T-helper 9 cell (primary cell): ENCODE measurements around the gene EML2.
"Not testable (repeated sequence)": the region's sequence is repeated elsewhere in the genome, so short reads cannot be mapped to it uniquely, and the experiment has no call there.

ENCODE experiments used
- DNase-seq: peaks from one replicate; pipeline ENCODE4 v3.0.0-alpha.2; 2020

EML2 gene

GRCh38 chr19:45615795-45616703 lies 23.1 kb downstream of the EML2 start:
- DNase-seq: peak; percentile 68

- not testable (repeated sequence) for DNase-seq
These were observed 24.1 kb downstream of the EML2 start for GRCh38 chr19:45615056-45615455.

GRCh38 chr19:45613926-45614725 lies 25.1 kb downstream of the EML2 start:
- no peak for DNase-seq

GRCh38 chr19:45608948-45609347 lies 30.2 kb downstream of the EML2 start:
- no peak for DNase-seq

DNA sequence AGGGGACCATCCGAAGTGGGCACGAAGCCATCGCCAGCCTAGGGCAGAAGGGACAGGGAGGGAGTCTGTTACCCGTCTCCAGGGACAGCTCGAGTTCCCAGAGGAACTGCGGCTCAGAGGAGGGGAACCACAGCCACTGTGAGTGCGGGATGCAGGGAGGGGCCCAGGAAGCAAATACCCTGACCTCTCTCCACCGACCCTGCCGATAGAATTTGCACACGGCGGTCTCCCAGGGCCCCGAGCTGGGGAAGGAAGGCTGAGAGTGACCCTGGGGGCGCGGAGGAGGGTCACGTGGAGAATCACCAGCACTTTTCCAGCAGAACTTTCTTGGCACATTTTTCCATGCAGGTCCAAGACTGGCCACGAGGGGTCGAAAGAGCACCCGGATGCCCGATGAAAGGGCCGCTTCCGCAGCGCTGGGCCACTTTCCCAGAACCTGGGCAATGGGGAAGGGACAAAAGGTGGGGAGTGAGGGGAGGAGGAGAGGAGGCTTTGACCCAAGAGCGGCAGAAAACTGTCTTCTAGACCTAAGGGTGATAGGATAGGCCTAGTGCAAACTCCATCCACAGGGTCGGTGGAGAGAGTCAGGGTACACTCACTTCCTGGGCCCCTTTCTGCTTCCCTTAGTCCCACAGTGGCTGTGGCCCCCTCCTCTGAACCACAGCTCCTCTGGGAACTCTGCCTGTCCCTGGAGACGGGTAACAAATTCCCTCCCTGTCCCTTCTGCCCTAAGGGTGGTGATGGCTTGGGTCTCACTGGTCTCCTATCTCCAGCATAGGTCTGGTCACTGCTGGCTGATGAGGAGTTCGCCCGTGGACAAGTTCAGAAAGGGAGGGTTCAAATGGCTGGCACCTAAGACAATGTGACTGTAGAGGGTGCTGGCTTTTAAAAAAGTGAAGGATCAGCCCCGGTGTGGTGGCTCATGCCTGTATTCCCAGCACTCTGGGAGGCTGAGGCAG lies 31.8 kb downstream of the EML2 start:
- DNase-seq: peak; percentile 33

GRCh38 chr19:45601524-45602374 lies 37.4 kb downstream of the EML2 start, which contains the start of gene GPR4:
Gene GPR4 (minus strand): TSS chr19:45602212. CDS start chr19:45591866, 10,346 bp downstream.
- DNase-seq: no peak

DNA sequence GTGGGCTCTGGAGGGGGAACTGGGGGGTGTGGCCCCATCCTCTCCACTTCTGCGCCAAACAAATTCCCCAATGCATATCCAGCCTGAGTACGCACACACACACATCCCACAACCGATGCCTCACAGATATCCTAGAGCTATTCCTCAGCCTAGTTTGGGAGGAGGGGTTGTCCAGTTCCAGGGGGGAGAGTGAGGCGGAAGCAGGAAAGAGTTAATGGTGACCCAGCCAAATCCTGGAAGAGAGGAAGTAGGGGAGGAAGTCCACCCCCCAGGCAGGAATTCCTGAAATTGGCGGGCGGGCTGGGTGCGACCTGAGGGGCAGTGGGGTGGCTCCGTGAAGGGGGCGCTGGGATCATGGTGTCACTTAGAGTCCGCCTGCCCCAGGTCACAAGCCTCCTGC lies 38.1 kb downstream of the EML2 start:
- no peak for DNase-seq

- DNase-seq: no peak
These were observed 38.8 kb downstream of the EML2 start for GRCh38 chr19:45600340-45600885.

GRCh38 chr19:45599286-45599685 lies 39.9 kb downstream of the EML2 start:
- no peak for DNase-seq

GRCh38 chr19:45598267-45599001 lies 40.8 kb downstream of the EML2 start:
- DNase-seq: no peak

DNA sequence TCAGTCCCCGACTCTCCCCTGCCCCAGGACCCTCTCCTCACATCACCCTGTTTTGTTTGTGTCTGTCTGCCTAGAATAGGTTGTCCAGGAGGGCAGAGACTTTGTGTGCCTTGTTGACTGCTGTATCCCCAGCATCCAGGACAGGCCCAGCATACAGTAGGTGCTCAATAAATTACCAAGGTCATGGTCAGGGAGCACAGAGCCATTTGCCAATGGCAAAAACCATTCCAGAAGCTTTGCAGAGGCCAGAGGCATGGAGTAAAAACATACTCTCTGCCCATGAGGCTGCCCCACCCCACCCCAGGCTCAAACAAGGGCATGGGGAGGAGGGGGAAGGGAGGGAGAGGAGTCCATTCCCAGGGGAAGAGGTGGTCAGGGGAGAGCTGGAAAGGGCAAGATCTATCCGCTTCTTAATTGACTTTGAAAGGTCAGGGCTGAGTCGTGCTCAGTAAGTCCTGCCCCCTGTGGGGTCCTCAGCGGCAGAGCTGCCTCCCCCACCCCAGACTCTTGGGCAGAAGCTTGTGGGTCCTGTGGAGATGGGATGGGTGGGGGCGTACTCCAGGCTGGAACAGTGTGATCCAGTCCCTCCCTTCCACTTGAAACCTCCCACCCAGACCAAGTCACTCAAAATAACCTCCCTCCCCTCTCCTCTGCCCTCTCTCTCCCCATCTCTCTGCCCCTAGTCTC lies 41.6 kb downstream of the EML2 start:
- no peak for DNase-seq

GRCh38 chr19:45595814-45596213 lies 43.4 kb downstream of the EML2 start:
- no peak for DNase-seq

DNA sequence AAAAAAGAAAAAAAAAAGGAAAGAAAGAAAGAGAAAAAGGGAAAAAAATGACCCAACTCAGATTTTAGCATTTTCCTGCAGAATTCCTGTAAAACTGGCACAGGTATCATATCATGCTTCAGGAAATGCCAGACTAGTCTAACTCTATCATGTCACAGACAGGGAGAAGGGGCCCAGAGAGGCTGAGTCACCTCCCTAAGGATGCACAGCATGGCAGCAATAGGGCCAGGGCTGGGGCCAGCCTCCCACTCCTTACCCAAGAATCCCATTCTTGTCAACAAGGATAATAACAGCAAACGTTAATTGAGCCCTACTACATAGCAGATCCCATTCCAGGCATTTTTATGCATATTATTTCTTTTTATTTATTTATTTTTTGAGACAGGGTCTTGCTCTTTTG lies 45.7 kb downstream of the EML2 start:
- no peak for DNase-seq

DNA sequence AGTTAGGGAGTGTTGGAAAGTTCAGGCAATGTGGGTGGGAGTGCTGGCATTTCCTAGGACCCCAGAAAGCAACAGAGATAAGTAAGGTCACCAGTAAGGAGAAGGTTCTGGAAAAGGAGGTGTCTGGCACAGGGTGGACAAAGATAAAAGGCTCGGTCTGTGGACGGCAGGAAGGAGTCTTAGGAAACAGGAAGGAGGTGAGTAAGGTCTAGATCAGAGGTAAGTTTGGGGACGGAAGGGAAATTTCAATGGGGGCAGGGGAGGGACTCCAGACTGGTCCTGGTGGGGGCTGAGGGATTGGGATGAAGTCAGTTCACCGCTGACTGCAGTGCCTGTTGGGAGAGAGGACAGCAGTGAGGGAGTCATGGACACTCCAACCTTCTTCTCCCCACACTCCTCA lies 46.8 kb downstream of the EML2 start:
- DNase-seq: no peak

DNA sequence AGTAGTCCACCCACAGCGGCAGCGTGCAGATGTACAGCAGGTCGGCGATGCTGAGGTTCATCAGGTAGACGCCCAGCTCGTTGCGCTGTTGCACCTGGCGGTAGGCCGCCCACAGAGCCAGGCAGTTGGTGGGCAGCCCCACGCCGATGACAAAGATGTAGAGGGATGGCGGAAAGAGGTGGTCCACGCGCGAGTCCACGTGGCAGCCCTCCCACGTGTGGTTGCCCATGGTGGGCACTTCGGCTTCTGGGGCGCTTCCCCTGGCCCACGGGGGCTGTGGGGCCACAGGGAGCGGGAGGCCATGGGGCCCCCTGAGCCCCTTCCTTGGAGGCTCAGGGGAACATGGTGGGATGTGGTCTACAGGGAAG lies 47.6 kb downstream of the EML2 start:
- DNase-seq: no peak

DNA sequence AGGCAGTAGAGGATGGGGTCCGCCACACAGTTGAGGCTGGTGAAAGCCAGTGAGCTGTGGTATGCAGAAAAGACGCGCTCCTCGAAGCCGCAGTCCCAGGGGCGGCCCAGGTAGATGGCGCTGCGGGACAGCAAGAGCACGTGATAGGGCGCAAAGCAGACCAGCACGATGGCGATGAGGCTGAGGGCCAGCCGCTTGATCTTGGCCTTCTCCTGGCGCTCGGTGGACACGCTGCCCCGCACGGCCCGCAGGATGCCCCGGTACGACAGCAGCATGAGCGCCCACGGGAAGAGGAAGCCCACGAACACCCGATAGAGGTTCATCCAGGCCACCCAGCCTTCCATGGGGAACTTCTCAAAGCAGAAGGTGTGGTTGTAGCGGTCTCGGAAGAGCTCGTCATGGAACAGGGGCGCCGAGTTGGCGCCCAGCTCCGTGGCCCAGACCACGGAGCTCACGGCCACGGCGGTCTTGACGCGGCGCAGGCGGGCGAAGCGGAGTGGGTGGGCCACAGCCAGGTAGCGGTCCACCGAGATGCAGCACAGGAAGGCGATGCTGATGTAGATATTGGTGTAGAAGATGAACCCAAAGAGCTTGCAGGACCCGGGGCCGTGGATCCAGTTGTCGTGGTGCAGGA lies 48.1 kb downstream of the EML2 start:
- no peak for DNase-seq

DNA sequence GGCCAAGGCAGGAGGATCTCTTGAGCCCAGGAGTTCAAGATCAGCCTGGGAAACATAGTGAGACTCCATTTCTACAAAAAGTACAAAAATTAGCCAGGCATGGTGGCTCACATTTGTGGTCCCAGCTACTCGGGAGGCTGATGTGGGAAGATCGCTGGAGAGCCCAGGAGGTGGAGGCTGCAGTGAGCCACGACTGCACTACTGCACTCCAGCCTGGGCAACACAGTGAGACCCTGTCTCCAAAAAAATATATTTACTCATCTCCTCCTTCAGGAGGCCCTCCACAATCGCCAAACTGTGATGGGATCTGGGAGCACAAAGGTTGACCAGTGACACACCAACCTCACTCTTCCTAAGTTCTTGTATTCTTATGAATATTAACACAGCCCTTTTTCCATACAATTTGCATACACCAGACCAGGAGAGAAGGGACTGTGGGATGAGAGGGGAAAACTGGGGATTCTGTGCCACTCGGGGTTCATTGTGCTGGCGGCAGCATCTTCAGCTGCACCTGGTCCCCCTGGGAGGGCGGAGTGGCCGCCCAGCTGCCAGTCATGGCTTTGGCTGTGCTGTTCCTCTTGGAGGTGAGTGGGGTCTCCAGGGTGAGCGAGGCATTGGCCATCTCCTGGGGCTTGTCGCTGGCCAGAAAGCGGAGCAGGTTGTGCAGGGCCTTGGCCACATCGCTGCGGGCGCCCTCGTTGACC lies 48.7 kb downstream of the EML2 start:
- no peak for DNase-seq

GRCh38 chr19:45589768-45590167 lies 49.4 kb downstream of the EML2 start:
- no peak for DNase-seq

GRCh38 chr19:45587873-45588272 lies 51.3 kb downstream of the EML2 start:
- no peak for DNase-seq
